Activated CD4-positive, alpha-beta T cell treated with anti-CD3 and anti-CD28 coated beads for 36 hours (primary cell): Measurements from ENCODE around the gene STK16. TPM values are rescaled to one million over a fixed set of nuclear protein-coding genes. Genes with fewer than 3 reads are reported as not detected.

ENCODE experiments used
- ATAC-seq: fragments of 200-7000 bp; cut with Tn5 transposase; one replicate; pipeline ENCODE4 v1.10.0; 2021; ENCODE audit warnings: mild to moderate bottlenecking, moderate library complexity
- CTCF ChIA-PET: fragments of 350-600 bp; sonication (Branson Sonifier 250); formaldehyde crosslinking; loops from one replicate; lab custom pipeline; 2021; ENCODE audit warnings: antibody characterized with exemption; lab: Charles Lee
- POLR2A ChIA-PET: fragments of 350-600 bp; sonication (Branson Sonifier 250); formaldehyde crosslinking; loops from one replicate; lab custom pipeline; 2021; ENCODE audit warnings: antibody characterized with exemption, inconsistent platforms; lab: Charles Lee
- DNase-seq: peaks from one replicate; pipeline ENCODE4 v3.0.0-alpha.2; 2020
- H3K27ac Mint-ChIP-seq: one replicate; pipeline ENCODE4 v1.8.0; 2021; ENCODE audit warnings: mixed read lengths
- H3K27me3 Mint-ChIP-seq: one replicate; pipeline ENCODE4 v1.8.0; 2021; ENCODE audit warnings: mixed read lengths
- H3K36me3 Mint-ChIP-seq: one replicate; pipeline ENCODE4 v1.8.0; 2021; ENCODE audit warnings: low read depth, mixed read lengths
- H3K4me1 Mint-ChIP-seq: one replicate; pipeline ENCODE4 v1.8.0; 2021; ENCODE audit warnings: mixed read lengths
- H3K4me3 Mint-ChIP-seq: one replicate; pipeline ENCODE4 v1.8.0; 2021; ENCODE audit warnings: mild to moderate bottlenecking, moderate library complexity, mixed read lengths
- H3K9me3 Mint-ChIP-seq: one replicate; pipeline ENCODE4 v1.8.0; 2021; ENCODE audit warnings: low read depth, mixed read lengths
- intact Hi-C, 2 experiments: fragments of 100-400 bp; cut with DNase I in 1 of 2; cut with micrococcal nuclease in 1 of 2; formaldehyde crosslinking; loops; one replicate each; pipeline versions ENCODE4 v1.14.2 to v1.15.1; 2022 to 2024; cut with DNase I, micrococcal nuclease
- total RNA-seq, 2 experiments: library from RNA; stranded (reverse); gene quantifications; one replicate each; pipeline ENCODE4 v1.2.3, GENCODE V29; 2021

STK16 gene
- total RNA-seq, 2 experiments from 2014 or later, result 34.3 to 35.4 TPM

- Mint-ChIP-seq H3K27ac (no peak overlapping the region), H3K4me3 (no peak overlapping the region), H3K4me1 (peaks cover 27% of the 10 kb centered on the region), H3K36me3 (peaks cover 67% of the 10 kb centered on the region), H3K9me3 (no peaks in the 10 kb centered on the region), H3K27me3 (no peaks in the 10 kb centered on the region)
- intact Hi-C loops, result no loop called here
- no peak for ATAC-seq
- CTCF ChIA-PET, result interaction anchor here (1.2 kb wide), 1 partner anchor 53 kb away, joined by 4 read pairs; no protein-coding TSS in a partner anchor
- DNase-seq, result no peak
- POLR2A ChIA-PET, result no interaction called here
Measured at GRCh38 chr2:219223831-219224610, 21.3 kb upstream of the STK16 start.

DNA sequence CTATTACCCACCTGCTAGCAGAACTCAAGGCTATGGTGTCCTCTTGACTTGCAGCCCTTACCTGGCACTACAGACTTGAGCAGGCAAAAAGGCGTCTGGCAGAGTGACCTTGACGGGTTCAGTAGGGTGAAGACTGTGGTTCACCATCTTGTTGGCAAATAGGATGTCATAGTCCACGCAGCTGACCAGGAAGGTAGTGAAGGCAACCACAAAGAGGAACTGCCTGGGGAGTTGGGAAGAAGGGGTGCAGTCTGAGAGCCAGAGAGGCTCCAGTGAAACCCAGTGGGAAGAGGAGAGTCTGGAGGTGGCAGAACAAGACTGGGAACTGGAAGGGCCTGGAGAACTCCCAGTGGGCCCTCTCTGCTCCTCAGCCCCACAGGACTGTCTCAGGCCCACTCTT lies 19.9 kb upstream of the STK16 start:
- peaks cover 63% of the 10 kb centered on the region for H3K36me3 Mint-ChIP-seq
- ChIA-PET POLR2A (no interaction called here), CTCF (interaction anchor here (1.2 kb wide), 1 partner anchor 55 kb away, joined by 4 read pairs; no protein-coding TSS in a partner anchor)
- intact Hi-C loops, result no loop called here
- no peak for ATAC-seq
- no peaks in the 10 kb centered on the region for H3K27me3 Mint-ChIP-seq
- DNase-seq, result no peak
- no peaks in the 10 kb centered on the region for H3K9me3 Mint-ChIP-seq
- H3K27ac Mint-ChIP-seq, result no peak overlapping the region
- H3K4me1 Mint-ChIP-seq, result peaks cover 17% of the 10 kb centered on the region
- H3K4me3 Mint-ChIP-seq, result no peak overlapping the region

DNA sequence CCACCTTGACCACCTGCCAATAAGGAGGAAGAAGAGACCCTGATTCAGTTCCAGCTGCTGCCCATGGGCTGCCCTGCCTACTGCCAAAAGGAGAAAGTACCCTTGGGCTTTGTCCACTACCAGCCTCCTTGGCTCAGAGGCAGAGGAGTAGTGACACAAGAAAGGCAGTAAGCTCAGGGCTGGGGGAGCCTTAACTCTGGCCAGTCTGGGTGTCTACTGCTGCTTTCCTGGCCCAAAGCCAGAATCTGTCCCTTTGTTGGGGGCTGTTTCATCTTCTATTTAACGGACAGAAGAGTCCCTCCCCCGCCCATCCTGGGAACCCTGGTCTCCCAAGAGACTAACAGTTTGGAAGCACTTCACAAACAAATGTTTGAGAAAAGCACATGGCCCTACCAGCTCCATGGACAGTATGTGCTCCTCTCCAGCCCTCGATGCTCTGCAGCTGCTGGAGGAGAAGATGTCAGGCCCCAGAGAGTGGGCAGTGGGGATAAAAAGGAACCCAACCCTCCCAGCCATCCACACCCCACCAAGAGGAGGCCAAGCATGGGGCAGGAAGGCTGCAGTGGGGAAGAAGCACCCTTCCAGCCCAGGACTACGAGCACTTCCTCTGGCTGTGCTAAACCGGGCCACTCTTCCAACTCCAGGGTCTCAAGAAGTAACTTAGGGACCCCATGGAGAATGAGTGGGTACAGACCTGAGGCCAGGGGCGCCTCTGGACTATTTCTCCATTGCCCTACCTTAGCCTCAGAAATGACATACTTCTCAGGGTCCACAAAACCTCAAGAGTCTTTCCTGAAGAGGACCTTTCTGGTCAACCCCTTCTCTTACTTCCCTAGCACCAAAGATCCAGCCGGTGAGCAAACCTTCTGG lies 17.0 kb upstream of the STK16 start:
- Mint-ChIP-seq H3K4me3 (peak overlapping the region; percentile 84), H3K4me1 (peaks cover 33% of the 10 kb centered on the region), H3K27me3 (no peaks in the 10 kb centered on the region), H3K9me3 (no peaks in the 10 kb centered on the region), H3K27ac (peak overlapping the region; percentile 78), H3K36me3 (peaks cover 73% of the 10 kb centered on the region)
- ChIA-PET POLR2A (interaction anchor here (1.2 to 2.3 kb wide), 3 partner anchors 22 to 25 kb away, joined by 3 to 24 read pairs (median 5); partner anchors contain the start of genes TUBA4A, TUBA4B and ZFAND2B), CTCF (interaction anchor here (0.6 to 2.5 kb wide), 5 partner anchors 21 to 140 kb away, joined by 3 to 5 read pairs (median 4); partner anchors contain the start of gene ZFAND2B)
- no peak for ATAC-seq
- intact Hi-C loops, result no loop called here
- DNase-seq, result no peak

GRCh38 chr2:219228911-219229304 lies 16.4 kb upstream of the STK16 start:
- Mint-ChIP-seq H3K36me3 (peaks cover 74% of the 10 kb centered on the region), H3K9me3 (no peaks in the 10 kb centered on the region)

DNA sequence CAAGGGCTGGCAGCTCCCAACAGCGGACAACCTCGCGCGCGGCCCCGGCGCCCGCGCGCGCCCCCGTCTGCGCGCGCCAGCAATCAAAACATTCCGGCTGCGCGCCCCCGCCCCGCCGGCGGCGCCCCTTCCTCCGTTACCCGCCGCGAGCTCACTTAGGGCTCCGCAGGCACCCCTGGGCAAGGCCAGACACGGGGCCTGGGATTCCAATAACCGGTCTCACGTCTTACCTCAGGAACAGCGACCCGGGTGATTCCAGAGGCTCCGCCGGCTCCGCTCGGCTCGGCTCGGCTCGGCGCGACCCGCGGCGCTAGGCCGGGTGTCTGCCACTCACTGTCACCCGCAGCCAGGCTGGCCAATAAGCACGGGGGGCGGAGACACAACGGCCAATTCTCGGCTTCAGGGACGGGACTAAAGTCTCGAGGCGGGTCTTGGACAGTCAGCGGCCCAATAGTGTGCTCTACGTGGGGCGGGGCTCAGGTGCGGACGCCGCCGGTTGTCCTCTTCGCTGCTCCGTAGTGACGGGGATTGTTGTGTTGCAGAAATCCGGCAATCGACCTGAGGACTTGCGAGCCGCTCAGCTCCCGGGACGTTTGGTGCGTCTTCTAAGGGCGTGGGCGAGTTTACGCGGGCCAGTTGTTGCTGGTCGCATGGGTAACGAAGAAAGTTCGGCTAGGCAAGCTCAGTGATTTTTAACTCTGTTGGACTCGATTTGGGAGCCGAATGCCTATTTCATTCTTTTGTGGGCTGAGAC lies 15.8 kb upstream of the STK16 start, which contains the start of the genes ANKZF1 and ATG9A:
Gene ANKZF1, plus strand, starts transcription at position 502 of the 754 bp plus-strand sequence. CDS start 452 bp downstream, outside the sequence.
Gene ATG9A, minus strand, starts transcription at position 332 of the 754 bp plus-strand sequence. CDS start 1,612 bp downstream, outside the sequence.
- peak within 1 kb of the TSS; percentile 98 for H3K4me3 Mint-ChIP-seq
- ChIA-PET CTCF (interaction anchor here (0.9 to 2.3 kb wide), 13 partner anchors 10 to 188 kb away, joined by 3 to 13 read pairs (median 6); partner anchors contain the start of genes ABCB6, CFAP65, DNAJB2 and GLB1L), POLR2A (interaction anchor here (0.6 to 2.3 kb wide), 10 partner anchors 16 to 158 kb away, joined by 3 to 24 read pairs (median 4); partner anchors contain the start of genes CNPPD1, DNAJB2, DNPEP and GLB1L)
- peaks cover 34% of the 10 kb centered on the region for H3K4me1 Mint-ChIP-seq
- no peaks in the 10 kb centered on the region for H3K27me3 Mint-ChIP-seq
- no peaks in the 10 kb centered on the region for H3K9me3 Mint-ChIP-seq
- intact Hi-C loops, result loop anchor here (1.0 kb wide), 14 partner anchors 10 to 661 kb away; partner anchors contain the start of genes DNAJB2 (in 2 of the 2), GLB1L (in 2 of the 2), NHEJ1 (in 2 of the 2) and STK16 (in 2 of the 2)
- peak; percentile 98 for ATAC-seq
- H3K27ac Mint-ChIP-seq, result peak within 1 kb of the TSS; percentile 98
- peaks cover 74% of the 10 kb centered on the region for H3K36me3 Mint-ChIP-seq
- DNase-seq, result peak; percentile 99

More at GRCh38 chr2:219228911-219229304, 16.4 kb upstream of the STK16 start:
- H3K4me1 Mint-ChIP-seq, result peaks cover 33% of the 10 kb centered on the region
- POLR2A ChIA-PET, result interaction anchor here (1.1 to 2.3 kb wide), 6 partner anchors 16 to 50 kb away, joined by 3 to 24 read pairs (median 4); partner anchors contain the start of genes DNAJB2, GLB1L, STK16 and TUBA4A
- H3K27ac Mint-ChIP-seq, result peak overlapping the region; percentile 78
- H3K4me3 Mint-ChIP-seq, result peak overlapping the region; percentile 98
- intact Hi-C loops, result loop anchor here (1.0 kb wide), 14 partner anchors 10 to 661 kb away; partner anchors contain the start of genes DNAJB2 (in 2 of the 2), GLB1L (in 2 of the 2), NHEJ1 (in 2 of the 2) and STK16 (in 2 of the 2)
- no peak for DNase-seq
- CTCF ChIA-PET, result interaction anchor here (1.2 to 2.3 kb wide), 3 partner anchors 10 to 188 kb away, joined by 3 to 13 read pairs (median 7); partner anchors contain the start of genes ABCB6 and CFAP65
- no peak for ATAC-seq
- no peaks in the 10 kb centered on the region for H3K27me3 Mint-ChIP-seq

GRCh38 chr2:219230059-219230540 lies 15.2 kb upstream of the STK16 start:
- Mint-ChIP-seq H3K4me3 (peak overlapping the region; percentile 98), H3K27me3 (no peaks in the 10 kb centered on the region), H3K4me1 (peaks cover 34% of the 10 kb centered on the region), H3K36me3 (peaks cover 73% of the 10 kb centered on the region), H3K27ac (peak overlapping the region; percentile 98), H3K9me3 (no peaks in the 10 kb centered on the region)
- ChIA-PET CTCF (interaction anchor here (0.9 to 2.3 kb wide), 15 partner anchors 9 to 189 kb away, joined by 3 to 13 read pairs (median 6); partner anchors contain the start of genes ABCB6, CFAP65, DNAJB2 and GLB1L), POLR2A (interaction anchor here (0.6 to 2.3 kb wide), 9 partner anchors 17 to 158 kb away, joined by 3 to 24 read pairs (median 4); partner anchors contain the start of genes CNPPD1, DNAJB2, DNPEP and TUBA4A)
- ATAC-seq, result peak; percentile 28
- intact Hi-C loops, result no loop called here
- peak; percentile 78 for DNase-seq

- Mint-ChIP-seq H3K4me1 (peaks cover 17% of the 10 kb centered on the region), H3K27ac (no peak overlapping the region), H3K27me3 (no peaks in the 10 kb centered on the region), H3K36me3 (peaks cover 78% of the 10 kb centered on the region), H3K9me3 (no peaks in the 10 kb centered on the region), H3K4me3 (no peak overlapping the region)
- no peak for ATAC-seq
- CTCF ChIA-PET, result interaction anchor here (1.4 kb wide), 1 partner anchor 15 kb away, joined by 3 read pairs; no protein-coding TSS in a partner anchor
- DNase-seq, result no peak
- POLR2A ChIA-PET, result interaction anchor here (1.0 kb wide), 1 partner anchor 45 kb away, joined by 3 read pairs; the partner anchor contains the start of gene DNAJB2
- intact Hi-C loops, result no loop called here
Measured at GRCh38 chr2:219234331-219234730, 10.9 kb upstream of the STK16 start.

- intact Hi-C loops, result no loop called here
- CTCF ChIA-PET, result interaction anchor here (3.5 kb wide), 1 partner anchor 34 kb away, joined by 20 read pairs; the partner anchor contains the start of gene DNAJB2
- no peak for ATAC-seq
Measured at GRCh38 chr2:219243291-219243761, 2.0 kb upstream of the STK16 start.

DNA sequence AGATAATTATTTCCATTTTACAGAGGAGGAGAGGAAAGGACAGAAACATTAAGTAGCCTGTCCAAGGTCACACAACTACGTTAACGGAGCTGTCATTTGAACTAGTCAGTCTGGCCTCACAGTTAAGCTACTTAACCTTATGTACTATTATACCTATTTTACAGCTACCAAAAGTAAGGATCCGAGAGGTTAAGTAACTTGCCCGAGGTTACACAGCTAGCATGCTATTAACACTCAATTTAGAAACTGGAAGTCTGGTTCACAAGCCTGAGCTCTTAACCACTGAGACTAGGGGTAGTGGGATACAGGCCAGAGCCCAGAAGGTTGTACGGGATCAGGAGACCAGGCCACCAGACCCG lies 511 bp upstream of the STK16 start:
- ChIA-PET POLR2A (interaction anchor here (0.6 to 2.2 kb wide), 6 partner anchors 8 to 38 kb away, joined by 3 to 10 read pairs (median 4); partner anchors contain the start of genes ABCB6, ANKZF1, ATG9A and TUBA4A), CTCF (interaction anchor here (0.6 to 3.5 kb wide), 16 partner anchors 10 to 215 kb away, joined by 3 to 20 read pairs (median 4); partner anchors contain the start of genes DNAJB2, TUBA4A and ZFAND2B)
- Mint-ChIP-seq H3K27me3 (no peaks in the 10 kb centered on the region), H3K4me3 (peak overlapping the region; percentile 89), H3K9me3 (no peaks in the 10 kb centered on the region), H3K4me1 (peaks cover 54% of the 10 kb centered on the region), H3K27ac (peak overlapping the region; percentile 100), H3K36me3 (peaks cover 29% of the 10 kb centered on the region)
- DNase-seq (no peak), ATAC-seq (no peak)
- intact Hi-C loops, result loop anchor here (1.0 to 5.0 kb wide), 8 partner anchors 10 to 253 kb away; partner anchors contain the start of genes ANKZF1 (in 2 of the 2), ATG9A (in 2 of the 2), DNAJB2 (in 1 of the 2) and DNPEP (in 1 of the 2)

More at GRCh38 chr2:219243291-219243761, 2.0 kb upstream of the STK16 start:
- H3K27ac Mint-ChIP-seq, result no peak overlapping the region
- no peaks in the 10 kb centered on the region for H3K9me3 Mint-ChIP-seq
- POLR2A ChIA-PET, result no interaction called here
- peak overlapping the region; percentile 66 for H3K4me3 Mint-ChIP-seq
- H3K36me3 Mint-ChIP-seq, result peaks cover 16% of the 10 kb centered on the region
- no peak for DNase-seq
- H3K27me3 Mint-ChIP-seq, result no peaks in the 10 kb centered on the region
- H3K4me1 Mint-ChIP-seq, result peaks cover 39% of the 10 kb centered on the region
